Measurements from ENCODE around the gene MIB2.
"Not testable (repeated sequence)": the region's sequence is repeated elsewhere in the genome, so short reads cannot be mapped to it uniquely, and the experiment has no call there.

MIB2 gene

DNA sequence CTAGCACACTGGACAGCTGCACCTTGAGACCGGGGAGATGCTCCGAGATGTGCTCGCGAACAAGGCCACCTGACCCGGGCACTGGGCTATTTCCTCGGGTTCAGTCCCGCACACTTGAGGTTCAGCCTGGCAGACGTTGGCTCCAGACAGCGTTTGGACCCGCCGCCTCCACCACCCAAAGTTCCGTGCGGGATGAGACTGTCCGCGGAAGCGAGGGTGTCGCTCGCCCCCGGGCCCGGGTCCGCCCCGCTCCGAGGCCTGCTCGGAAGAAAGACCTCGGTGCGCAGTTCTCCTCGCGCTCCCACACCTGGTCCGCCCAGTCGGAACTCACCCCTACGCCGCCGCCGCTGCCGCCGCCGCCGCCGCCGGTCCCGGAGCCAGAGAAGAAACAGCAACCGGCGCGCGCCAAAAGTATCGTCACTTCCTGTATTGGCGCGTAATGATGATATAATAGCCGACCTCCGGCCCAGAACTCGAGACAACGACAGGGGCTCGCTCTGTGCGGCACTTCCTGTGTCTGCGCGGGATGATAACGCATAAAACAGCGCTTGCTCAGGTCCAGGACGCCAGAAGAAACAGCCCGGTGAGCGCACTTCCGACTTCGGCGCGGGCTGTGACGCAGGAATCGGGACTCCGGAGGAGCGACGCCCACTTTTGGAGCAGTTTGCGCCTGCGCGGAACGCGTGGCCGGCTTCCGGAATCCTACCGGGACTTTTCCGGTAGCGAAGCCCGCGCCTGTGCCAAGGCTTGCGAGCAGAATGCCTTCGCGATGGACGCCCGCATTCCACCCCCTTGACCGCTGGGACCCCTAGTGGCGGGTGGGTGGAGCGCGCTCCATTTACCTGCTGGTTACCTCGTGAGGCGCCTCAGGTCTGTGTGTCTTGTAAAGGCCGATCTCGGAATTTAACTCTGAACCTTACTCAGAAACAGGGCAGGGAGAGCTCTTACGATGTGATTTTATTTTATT lies 43.6 kb downstream of the MIB2 start, which contains the start of gene CDK11B:
Gene CDK11B (minus strand): TSS at position 422 of the 967 bp plus-strand sequence. CDS start 1,519 bp downstream, outside the sequence.
- peak; percentile 96 for DNase-seq

DNA sequence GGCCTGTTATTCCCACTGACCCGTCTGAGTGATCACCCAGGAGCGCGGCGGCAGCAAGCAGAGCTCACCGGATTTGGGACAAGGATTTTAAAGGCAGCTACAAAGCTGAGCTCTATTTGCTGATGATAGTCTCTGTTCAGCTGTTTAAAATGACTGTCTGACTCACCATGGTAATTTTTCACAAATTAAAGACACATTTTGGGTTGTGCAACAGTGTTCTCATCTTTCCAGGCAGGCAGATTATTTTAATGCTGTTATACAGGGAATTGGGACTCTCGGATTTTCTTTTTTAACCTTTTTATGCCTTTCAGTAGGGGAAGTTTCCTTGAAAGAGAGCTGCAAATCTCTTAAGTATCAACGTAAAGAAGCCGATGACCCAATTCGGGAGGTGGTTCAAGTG lies 47.1 kb downstream of the MIB2 start:
- DNase-seq: not testable (repeated sequence)

DNA sequence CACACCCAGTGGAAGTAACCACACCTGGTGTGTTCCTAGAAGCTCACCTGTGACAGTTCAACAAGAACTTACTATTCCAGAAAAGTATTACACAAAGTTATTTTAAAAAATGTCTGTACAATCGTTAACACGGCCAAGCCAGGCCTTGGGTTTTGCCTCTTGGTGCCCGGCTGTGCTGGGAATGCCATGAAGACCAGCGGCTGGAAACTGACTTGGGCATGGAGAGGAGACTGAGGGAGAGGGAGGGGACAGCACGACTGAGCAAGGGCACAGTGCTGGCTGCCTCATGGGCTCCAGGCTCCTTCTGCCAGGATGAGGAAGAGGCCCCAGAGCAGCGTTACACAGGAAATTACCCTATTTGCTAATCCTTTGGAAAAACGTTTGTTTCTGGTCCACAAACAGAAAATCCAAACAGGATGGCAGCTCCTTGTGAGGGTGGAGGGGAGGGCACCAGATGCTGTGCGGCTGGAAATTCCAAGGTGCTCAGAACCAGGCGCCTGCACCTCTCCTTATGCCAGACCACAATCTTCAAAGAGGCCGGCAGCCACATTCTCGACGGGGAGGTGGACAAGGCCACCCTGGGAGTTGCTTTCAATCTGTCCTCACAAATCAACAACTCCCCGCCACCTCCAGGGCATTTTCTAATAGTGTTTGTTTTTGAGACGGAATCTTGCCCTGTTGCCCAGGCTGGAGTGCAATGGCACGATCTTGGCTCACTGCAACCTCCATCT lies 47.7 kb downstream of the MIB2 start:
- DNase-seq: not testable (repeated sequence)

DNA sequence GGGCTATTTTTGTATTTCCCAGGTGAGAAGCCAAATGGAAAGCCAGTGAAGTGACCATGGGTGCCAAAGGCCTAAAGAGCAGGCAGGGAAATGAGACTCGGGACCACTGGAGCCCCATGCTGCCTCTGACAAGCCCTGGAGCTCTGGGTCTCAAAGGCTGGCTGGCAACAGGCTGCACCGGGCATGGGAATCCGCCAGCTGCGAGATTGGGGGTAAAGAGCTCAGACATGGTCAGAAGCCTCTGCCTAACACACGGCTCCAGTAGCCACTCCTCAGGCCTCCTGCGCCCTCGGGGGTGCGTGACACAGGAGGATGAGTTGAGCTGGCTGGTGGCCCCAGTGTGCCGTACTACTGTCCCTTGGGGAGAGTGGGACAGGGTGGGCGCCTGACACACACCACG lies 49.0 kb downstream of the MIB2 start:
- not testable (repeated sequence) for DNase-seq

DNA sequence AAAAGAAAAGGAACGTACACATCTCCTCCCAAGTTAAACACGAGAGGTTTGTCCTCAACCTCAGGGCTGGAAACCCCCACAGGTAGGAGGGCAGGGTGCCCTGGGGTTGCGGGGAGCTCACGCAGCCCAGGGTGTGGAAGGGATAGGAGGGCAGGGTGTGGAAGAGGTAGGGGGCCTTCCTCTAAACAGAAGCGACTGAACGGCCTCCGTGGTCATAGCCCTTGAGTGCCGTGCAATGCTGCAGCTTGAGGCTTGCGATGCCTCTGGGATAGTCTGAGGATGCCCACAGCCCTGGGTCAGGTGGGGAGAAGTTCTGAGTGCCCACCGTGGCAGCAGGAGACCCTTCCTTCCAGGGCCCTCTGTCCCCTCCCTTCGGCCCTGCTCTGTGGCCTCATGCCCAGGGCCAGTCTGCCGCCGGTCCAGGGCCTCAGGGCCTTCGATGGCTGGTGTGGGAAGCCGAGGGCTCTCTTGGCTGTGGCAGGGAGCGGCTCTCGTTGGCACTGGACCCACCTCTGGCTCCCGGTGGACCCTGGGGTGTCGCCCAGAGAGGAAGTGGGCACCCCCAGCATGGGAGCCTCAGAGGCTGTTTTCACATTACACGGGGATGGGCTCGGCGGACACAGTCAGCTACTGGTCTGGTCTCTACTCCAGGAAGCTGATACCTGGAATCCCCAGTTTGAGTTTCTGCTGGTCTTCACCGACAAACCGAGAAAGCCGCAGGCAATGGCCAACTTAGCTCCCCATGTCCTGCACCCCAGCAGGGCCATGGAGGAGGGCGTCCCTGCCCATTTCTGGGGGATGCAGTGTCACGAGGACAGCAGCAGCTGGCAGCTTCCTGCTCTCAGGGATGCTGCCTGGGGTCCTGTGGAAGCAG lies 49.9 kb downstream of the MIB2 start:
- no peak for DNase-seq

DNA sequence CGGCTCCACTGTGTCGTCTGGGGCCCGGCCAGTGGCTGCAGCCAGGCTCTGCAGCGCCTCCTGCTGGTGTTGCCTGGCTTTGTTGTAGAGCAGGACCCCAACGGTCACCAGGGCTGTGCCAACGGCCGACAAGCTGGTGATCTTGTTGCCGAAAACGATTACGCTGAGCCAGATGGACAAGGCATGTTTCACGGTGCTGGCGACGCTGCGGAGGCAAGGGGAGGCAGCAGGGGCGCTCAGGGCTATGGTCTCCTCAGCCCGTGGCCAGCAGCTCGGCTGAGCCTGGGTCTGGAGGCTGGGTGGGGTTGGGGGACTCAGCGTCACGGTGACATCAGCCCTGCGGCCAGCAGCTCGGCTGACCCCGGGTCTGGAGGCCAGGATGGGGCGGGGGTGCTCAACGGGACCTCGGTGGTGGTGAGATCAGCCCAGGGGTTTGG lies 50.5 kb downstream of the MIB2 start:
- no peak for DNase-seq

DNA sequence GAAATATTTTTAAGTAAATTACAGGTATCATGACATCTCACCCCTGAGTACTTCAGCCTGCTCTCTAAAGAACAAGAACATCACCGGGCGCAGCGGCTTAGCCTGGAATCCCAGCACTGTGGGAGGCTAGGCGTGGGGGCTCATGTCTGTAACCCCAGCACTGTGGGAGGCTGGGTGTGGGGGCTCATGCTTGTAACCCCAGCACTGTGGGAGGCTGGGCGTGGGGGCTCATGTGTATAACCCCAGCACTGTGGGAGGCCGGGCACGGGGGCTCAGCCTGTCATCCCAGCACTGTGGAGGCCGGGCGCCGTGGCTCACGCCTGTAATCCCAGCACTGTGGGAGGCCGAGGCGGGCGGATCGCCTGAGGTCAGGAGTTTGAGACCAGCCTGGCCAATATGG lies 51.2 kb downstream of the MIB2 start:
- DNase-seq: no peak

DNA sequence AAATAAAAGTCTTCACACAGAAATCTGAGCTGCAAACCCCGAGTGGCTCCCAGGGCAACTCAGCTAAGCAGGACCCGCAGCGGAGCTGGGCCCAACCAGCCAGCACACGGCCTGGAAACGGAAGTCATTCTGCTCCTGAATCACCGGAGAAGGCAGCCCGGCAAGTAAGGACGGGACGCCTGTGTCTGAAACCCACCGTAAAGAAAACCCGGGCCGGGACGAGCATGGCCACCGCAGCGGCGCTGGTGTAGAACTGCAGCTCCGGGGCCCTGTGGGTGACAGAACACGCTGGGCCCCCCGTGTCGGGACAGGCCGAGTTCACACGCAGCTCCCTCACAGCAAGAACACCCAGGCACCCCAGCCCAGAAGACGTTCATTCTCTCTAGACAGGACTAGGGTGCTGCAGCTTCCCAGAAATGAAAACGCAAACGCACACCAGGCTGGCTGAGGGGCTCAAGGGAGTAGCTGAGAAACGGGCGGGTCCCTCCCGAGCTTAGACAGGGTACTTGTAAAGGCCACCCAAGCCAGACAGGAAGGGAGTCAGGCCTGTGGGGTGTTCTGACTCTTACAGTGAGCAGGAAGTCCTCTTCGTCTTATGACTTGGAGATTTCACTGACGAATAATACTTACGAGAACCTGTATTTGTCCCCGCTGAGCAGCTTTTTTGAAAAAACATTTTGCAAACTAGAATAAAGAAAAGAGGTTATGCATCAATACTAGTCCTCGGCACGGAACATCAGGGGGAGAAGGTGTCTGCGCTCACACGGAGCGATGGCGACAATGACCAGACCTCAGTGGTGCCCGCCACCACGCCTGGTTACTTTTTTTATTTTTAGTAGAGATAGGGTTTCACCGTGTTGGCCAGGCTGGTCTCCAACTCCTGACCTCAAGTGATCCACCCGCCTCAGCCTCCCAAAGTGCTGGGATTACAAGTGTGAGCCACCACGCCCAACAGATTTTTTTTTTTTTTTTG lies 54.5 kb downstream of the MIB2 start:
- DNase-seq: no peak

DNA sequence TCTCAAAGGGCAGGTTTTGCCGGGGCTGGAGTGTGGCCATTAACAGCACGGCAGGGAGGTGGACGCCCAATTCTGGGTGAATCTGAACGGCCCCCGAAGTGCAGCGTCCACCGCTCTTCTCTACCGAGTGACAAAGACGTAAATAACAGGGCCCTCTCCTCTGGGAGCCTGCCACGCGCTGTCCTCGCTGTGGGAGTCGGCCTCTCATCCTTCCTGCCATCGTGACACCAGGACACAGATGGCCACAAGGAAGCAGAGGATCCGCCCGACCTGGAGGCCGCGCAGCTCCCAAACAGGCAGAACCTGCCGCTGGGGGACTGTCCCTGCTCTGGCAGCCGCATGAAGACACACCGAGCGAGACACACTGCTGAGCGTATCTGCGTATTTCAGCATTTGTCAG lies 55.6 kb downstream of the MIB2 start:
- no peak for DNase-seq

DNA sequence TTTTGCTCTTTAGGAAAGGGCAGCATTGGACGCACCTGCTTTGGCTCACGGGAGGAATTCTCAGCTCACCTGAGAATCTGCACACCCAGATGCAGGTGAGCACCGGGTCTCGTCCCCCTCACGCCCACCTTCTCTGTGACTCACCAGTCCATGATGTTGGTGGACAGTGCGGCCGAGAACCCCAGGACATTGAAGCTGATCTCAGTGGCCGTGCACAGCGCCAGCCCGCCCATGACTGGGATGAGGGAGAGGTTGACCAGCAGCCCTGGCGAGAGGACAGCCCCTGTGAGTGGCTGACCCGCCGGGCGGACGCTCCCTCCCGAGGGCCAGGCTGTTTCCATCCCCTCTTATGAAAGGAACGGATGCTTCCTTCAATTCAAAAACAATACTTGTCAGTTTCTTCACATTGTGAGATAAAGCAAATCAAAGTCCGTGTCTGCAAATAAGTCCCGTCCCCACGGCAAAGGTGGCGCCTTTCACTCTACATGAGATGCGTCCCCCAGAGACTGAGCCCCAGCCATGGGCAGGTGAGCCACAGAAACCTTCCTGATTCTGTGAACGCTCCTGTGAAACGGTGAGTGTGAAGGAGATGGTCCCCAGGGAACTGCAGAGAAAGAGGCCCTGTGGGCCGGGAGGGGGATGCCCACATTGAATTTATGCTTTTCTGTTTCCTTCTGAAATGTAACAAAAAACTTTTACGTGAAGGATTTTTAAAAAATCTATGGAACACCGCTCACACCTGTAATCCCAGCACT lies 56.2 kb downstream of the MIB2 start:
- no peak for DNase-seq

DNA sequence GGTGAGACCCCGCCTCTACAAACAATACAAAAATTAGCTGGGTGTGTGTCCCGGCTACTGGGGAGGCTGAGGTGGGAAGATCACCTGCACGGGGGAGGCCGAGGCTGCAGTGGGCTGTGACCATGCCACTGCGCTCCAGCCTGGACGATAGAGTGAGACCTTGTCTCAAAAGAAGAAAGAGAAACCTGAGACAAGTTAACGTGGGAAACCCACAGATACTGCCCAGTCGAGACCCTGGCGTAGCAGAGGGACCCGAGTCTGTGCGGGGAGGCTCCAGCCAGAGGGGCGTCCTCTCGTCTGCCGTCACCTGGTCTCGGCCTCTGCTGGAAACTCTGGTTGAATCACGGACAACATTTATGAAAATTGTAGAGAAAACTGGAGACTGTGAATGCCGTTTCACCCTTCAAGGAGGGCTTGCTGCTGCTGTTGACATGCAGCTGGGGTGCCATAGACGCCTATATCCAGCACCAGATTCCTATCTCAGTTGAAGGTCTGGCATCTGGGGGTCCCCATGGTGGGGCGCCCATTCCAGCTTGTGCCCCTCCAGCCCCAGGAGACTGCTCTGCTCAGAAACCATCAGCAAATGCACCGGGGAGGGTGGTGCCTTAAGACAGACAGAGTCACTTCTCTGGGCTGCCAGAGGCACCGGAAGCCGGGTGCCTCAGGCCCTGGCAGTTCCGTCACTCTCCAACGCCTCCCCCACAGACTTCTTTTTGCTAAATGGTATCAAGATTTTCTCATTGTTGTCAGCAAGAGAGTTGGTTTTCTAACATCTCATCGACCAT lies 57.1 kb downstream of the MIB2 start:
- no peak for DNase-seq

DNA sequence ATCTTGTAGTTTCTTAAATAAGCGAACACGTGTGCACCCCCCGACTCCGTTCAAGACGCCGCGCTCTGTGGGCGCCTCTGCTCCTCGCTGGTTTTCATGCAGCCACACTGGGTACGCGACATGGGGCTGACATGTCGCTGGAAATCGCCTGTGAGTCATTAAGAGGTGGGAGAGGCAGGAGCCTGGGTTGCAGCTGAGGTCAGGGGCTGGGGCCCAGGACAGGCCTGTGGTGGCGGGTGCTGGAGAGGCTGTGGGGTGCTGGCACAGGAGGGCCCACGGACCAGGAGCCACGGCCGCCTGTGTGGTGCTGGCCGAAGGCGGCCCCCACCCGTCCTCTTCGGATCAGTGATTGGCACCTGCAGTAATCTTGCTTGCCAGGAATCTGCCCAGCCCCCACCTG lies 59.5 kb downstream of the MIB2 start:
- not testable (repeated sequence) for DNase-seq

DNA sequence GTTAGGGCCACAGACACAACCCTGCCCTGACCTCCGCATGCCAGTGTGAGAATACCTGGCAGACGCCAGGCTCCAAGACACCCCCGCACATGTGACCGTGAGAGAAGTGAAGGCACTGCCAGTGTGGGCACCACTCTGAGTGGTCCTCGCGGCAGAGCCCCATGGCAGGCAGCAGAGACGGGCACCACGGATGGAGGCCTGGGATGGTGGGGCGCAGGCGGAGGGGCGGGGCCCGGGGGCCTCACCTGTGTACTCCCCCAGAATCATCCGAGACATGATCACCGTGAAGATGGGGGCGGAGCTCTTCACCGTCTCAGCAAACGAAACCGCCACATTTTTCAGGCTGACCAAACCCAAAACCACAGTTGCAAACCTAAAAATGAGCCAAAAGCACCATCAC lies 59.9 kb downstream of the MIB2 start:
- not testable (repeated sequence) for DNase-seq

DNA sequence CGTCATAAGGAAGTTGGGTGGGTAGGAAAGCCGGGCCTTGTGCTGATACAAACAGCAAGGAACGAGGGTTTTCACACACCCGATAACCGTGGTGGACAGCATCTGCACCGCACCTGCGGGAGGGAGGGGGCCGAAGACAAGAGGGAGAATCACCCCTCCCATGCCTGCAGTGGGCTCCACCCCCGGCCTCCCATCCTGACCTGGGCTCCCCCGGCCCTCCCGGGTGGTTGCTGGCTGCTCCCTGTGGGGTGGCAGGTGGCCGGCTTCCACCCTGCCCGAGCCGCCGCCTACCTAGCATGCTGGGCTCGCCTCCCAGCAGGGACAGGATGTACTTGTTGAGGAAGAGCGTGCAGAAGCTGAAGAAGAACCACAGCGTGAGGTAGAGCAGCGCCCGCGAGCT lies 60.8 kb downstream of the MIB2 start:
- not testable (repeated sequence) for DNase-seq

DNA sequence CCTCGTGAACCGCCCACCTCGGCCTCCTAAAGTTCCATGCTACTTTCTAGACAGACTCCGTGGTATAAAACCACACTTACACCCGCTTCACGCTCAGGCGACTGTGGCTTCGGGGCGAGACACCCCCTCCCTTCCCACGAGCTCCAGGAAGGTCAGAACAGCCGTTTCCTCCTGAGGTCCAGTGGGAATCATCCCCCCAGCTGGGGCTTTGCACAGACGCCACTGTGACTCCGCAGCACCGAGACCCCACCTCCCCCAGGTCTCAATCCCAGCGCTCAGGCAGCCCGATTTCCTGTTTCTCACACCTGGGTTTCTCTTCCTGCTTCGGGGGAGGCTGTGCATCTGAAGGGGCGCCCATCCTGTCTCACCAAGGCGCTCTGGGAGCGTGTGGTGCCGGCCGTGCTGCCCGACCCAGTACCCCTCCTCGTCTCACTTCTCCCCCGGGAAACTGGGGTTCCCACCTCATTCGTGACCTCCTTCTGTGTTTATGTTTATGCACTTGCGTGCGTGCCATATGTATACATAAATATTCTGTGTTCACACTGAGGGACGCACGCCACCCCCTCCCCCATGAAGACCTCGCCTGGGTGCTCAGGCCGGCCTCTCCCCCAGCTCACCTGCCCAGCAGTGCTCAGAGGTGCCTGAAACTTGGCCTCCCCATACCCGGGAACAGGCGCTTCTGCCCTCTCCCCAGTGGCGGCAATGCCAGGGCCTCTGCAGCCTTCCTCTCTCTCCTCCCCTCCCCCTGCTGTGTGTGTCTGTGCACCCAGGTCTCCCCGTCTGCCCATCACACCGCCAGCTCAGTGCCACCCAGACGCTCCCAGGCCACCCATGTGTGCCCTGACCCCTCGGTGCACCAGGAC lies 62.6 kb downstream of the MIB2 start:
- DNase-seq: no peak

DNA sequence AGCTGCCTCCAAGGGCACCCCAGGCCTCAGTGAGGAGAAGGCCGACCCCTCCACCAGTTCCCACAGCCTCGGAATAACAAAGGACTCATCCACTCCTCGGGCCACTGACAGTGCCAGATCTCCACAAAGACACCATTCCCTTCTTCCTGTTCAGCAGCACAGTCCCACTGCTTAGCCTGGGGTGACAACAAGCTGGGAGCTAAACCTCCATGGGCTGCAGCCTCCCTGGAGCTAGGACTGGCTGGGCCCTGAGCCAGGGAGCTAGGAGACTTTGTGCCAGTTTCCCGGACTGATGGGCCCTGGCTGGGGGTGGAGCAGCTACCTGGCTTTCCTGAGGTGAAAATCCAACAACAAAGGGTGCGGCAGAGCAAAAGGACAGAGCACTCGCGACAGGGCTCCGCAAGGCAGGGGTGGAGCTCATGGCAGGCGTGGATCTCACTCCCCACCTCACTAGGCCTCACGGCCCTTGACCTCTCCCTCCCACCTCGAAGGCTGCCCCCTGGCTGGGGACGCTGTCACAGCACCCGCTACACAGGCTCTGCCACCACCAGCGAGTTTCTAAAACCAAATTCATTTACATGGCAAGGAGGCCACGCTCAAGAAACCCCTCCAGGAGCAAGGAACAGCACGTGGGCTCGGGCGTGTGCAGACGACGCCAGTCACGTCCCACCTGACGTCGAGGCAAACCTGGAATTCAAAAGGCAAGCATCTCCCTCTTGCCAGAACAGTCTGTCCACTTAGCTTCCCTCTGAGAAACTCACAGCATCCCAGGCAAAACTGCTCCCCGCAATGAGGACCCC lies 63.5 kb downstream of the MIB2 start:
- no peak for DNase-seq
